HL-60/S4 treated with retinoic acid at 250 ng/mL for 4 days and 3 days (cell line): ENCODE results near the gene SLC41A2.
"Not testable (repeated sequence)": the region's sequence is repeated elsewhere in the genome, so short reads cannot be mapped to it uniquely, and the experiment has no call there.

Experiments
- in situ Hi-C: fragments of 300-500 bp; cut with MboI; formaldehyde crosslinking; loops from 2 replicates; pipeline ENCODE4 v1.7.0; 2022; ENCODE audit warnings: low sequenced_read_pairs

SLC41A2 gene

GRCh38 chr12:104964856-104965205 is 6.7 kb upstream of the SLC41A2 start:
- in situ Hi-C loops = no loop called here

- in situ Hi-C loops = no loop called here
These were observed 6.2 kb upstream of the SLC41A2 start for GRCh38 chr12:104964167-104964855.

- in situ Hi-C loops = no loop called here
These were observed 5.7 kb upstream of the SLC41A2 start for GRCh38 chr12:104963757-104964156.

- in situ Hi-C loops = no loop called here
These were observed 2.4 kb upstream of the SLC41A2 start for GRCh38 chr12:104960464-104960863.

DNA sequence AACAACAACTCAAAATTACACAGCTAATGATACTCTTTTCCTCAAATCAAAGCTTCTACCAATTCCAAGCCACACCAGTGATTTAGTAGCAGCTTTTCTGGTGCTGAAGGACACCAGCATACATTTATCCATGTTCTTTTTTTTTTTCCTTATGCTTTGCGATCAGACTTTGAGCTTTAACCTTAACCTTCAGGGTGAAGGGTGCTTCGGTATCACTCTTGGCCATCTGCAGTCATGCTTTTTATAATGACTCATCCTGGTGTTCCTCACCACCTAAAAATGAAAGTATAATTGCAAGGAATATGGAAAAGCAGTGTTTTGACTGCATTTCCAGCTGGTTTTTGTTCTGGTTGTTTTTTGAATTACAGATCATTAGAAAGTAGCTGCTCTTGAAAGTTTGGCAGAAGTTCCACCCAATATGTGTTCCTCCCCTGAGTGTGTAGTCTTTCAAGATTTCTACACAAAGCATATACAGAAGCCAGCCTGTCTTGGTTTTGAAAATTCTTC is 1.3 kb upstream of the SLC41A2 start:
- in situ Hi-C loops = no loop called here

GRCh38 chr12:104958805-104959334 is 780 bp upstream of the SLC41A2 start:
- in situ Hi-C loops = no loop called here

- in situ Hi-C loops = no loop called here
These were observed 430 bp downstream of the SLC41A2 start for GRCh38 chr12:104957719-104958000.

GRCh38 chr12:104956870-104957718 is 996 bp downstream of the SLC41A2 start:
- in situ Hi-C loops = no loop called here

GRCh38 chr12:104955703-104956102 is 2.4 kb downstream of the SLC41A2 start:
- in situ Hi-C loops = no loop called here

GRCh38 chr12:104953323-104953722 is 4.8 kb downstream of the SLC41A2 start:
- in situ Hi-C loops = no loop called here

DNA sequence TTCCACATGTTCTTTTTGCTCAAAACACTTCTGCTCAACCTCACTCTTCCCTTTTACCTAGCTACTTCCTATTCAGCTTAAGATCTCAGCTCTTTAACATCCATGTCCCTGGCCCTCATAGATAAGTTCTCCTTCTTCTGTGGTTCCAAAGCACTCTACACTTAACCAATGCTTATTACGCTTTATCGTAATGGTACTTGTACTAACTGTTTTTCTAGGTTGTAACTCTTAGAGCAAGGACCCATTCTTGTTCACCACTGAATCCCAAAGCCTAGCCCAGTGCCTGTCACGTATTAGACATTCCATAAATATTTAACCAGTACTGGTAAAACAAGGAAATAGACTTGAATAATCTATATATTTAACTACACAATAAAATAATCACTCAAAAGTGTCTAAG is 5.3 kb downstream of the SLC41A2 start:
- in situ Hi-C loops = no loop called here

GRCh38 chr12:104951759-104952509 is 6.2 kb downstream of the SLC41A2 start:
- in situ Hi-C loops = no loop called here

DNA sequence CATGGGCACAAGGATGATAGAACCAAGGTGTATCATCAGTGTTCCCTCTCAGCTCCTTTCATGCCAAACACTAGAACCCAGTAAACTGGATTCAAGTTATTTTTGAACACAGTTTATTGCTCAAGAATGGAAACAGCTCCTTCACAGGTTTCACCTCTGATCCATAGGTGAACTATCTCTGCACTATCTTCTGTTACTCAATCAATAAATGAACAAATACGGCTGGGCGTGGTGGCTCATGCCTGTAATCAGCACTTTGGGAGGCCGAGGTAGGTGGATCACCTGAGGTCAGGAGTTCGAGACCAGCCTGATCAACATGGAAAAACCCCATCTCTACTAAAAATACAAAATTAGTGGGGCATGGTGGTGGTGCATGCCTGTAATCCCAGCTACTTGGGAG is 9.4 kb downstream of the SLC41A2 start:
- in situ Hi-C loops = not testable (repeated sequence)

DNA sequence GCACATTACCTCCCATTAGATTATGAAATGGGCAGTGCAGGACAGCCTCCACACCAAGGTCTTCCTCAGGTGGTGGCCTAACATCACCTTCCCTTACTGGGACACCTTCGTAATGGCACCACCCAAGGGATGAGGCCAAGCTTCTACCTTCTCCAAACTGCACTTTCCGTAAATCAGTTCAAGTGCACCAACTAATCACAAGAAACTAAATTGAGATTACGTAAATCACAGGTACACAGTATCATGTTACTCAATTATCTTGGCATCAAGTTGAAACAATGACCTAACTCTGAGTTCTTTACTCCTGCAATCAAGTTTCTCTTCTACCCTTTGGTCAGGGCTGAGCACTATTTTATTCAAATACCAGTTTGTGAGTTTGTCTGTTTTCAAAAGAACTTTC is 13.8 kb downstream of the SLC41A2 start:
- in situ Hi-C loops = no loop called here

GRCh38 chr12:104943401-104943800 is 14.7 kb downstream of the SLC41A2 start:
- in situ Hi-C loops = not testable (repeated sequence)

- in situ Hi-C loops = no loop called here
These were observed 16.0 kb downstream of the SLC41A2 start for GRCh38 chr12:104942075-104942474.

- in situ Hi-C loops = no loop called here
These were observed 16.6 kb downstream of the SLC41A2 start for GRCh38 chr12:104941454-104941853.

DNA sequence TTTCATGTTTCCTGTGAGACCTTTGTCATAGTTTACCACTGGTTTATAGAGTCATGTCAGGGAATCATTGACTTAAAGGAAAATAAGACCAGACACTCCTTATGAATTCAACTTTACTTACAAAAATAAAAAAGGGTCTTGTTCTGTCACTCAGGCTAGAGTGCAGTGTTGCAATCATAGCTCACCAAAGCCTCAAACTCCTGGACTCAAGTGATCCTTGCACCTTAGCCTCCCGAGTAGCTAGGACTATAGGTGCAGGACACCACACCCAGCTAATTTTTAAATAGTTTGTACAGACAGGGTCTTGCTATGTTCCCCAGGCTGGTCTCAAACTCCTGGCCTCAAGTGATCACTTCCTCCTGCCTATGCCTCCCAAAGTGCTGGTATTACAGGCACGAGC is 19.0 kb downstream of the SLC41A2 start:
- in situ Hi-C loops = no loop called here

GRCh38 chr12:104938371-104938770 is 19.7 kb downstream of the SLC41A2 start:
- in situ Hi-C loops = no loop called here

GRCh38 chr12:104935886-104936285 is 22.2 kb downstream of the SLC41A2 start:
- in situ Hi-C loops = no loop called here

- in situ Hi-C loops = no loop called here
These were observed 24.3 kb downstream of the SLC41A2 start for GRCh38 chr12:104933778-104934177.
